IMR-90 (cell line): ENCODE results near the gene FZD4. TPM values are rescaled to one million over a fixed set of nuclear protein-coding genes. Genes with fewer than 3 reads are reported as not detected.

Experiments
- ATAC-seq: fragments of 200-7000 bp; cut with Tn5 transposase; 2 replicates; pipeline ENCODE4 v1.9.1; 2020; ENCODE audit warnings: low read depth, mild to moderate bottlenecking, moderate library complexity
- BruUV-seq: library from RNA; stranded (reverse); fragments of 400-500 nt; replicated peaks from 2 replicates; lab custom pipeline; 2021; lab: Mats Ljungman, UMichigan
- CTCF ChIA-PET: fragments of 300-600 bp; formaldehyde crosslinking; extraction: SDS; loops from one replicate; lab custom pipeline; 2021; ENCODE audit warnings: antibody characterized with exemption; lab: Yijun Ruan, JAX
- POLR2A ChIA-PET: fragments of 300-600 bp; sonication (Branson Sonifier 250); formaldehyde crosslinking; loops from one replicate; lab custom pipeline; 2022; ENCODE audit warnings: antibody characterized with exemption; ENCODE audit not compliant: unreplicated experiment; lab: Charles Lee
- DNase-seq: peaks from one replicate; pipeline ENCODE4 v3.0.0; 2013
- H2AFZ ChIP-seq: replicated peaks from 2 replicates; pipeline ENCODE3; 2013; ENCODE audit warnings: low read length, mild to moderate bottlenecking; ENCODE audit not compliant: poor library complexity
- H2AK5ac ChIP-seq: 2 replicates; pipeline ENCODE4 v1.6.1; 2013; ENCODE audit warnings: low read depth, low read length, inconsistent platforms
- H2AK9ac ChIP-seq: replicated peaks from 2 replicates; pipeline ENCODE3; 2013; ENCODE audit warnings: mild to moderate bottlenecking, low read depth, low read length, moderate library complexity; ENCODE audit not compliant: poor library complexity
- H2BK120ac ChIP-seq: 2 replicates; pipeline ENCODE4 v1.6.1; 2013; ENCODE audit warnings: low read depth, low read length, inconsistent platforms
- H2BK15ac ChIP-seq: 3 replicates; pipeline ENCODE4 v1.6.1; 2013; ENCODE audit warnings: low read depth, low read length, inconsistent platforms
- H2BK20ac ChIP-seq: 2 replicates; pipeline ENCODE4 v1.6.1; 2013; ENCODE audit warnings: low read depth, mild to moderate bottlenecking, inconsistent platforms, low read length, moderate library complexity
- H2BK5ac ChIP-seq: 2 replicates; pipeline ENCODE4 v1.6.1; 2013; ENCODE audit warnings: mild to moderate bottlenecking, low read depth, low read length, inconsistent platforms; ENCODE audit not compliant: poor library complexity, severe bottlenecking
- H3K14ac ChIP-seq: replicated peaks from 2 replicates; pipeline ENCODE4 v1.6.1; 2013; ENCODE audit warnings: low read depth, low read length, inconsistent platforms
- H3K18ac ChIP-seq: 2 replicates; pipeline ENCODE4 v1.6.1; 2013; ENCODE audit warnings: low read depth, low read length, control low read depth
- H3K23ac ChIP-seq: 2 replicates; pipeline ENCODE4 v1.6.1; 2013; ENCODE audit warnings: low read depth, low read length, inconsistent platforms
- H3K27ac ChIP-seq: 2 replicates; pipeline ENCODE4 v1.5.1; 2013; ENCODE audit warnings: mild to moderate bottlenecking, control low read depth, low read length; ENCODE audit not compliant: insufficient read depth
- H3K27me3 ChIP-seq: 2 replicates; pipeline ENCODE4 v1.6.1; 2013; ENCODE audit warnings: low read length; ENCODE audit not compliant: control insufficient read depth, insufficient read depth
- H3K36me3 ChIP-seq: 2 replicates; pipeline ENCODE4 v1.6.1; 2013; ENCODE audit warnings: low read length, mixed read lengths; ENCODE audit not compliant: control insufficient read depth, insufficient read depth
- H3K4ac ChIP-seq: 2 replicates; pipeline ENCODE4 v1.6.1; 2013; ENCODE audit warnings: low read depth, low read length, inconsistent platforms
- H3K4me1 ChIP-seq: 2 replicates; pipeline ENCODE4 v1.6.1; 2013; ENCODE audit warnings: low read length, mixed read lengths; ENCODE audit not compliant: control insufficient read depth, insufficient read depth
- H3K4me2 ChIP-seq: 2 replicates; pipeline ENCODE4 v1.6.1; 2013; ENCODE audit warnings: low read depth, mild to moderate bottlenecking, control low read depth, low read length, moderate library complexity
- H3K4me3 ChIP-seq: 2 replicates; pipeline ENCODE4 v1.5.1; 2013; ENCODE audit warnings: low read depth, mild to moderate bottlenecking, control low read depth, low read length, moderate library complexity; ENCODE audit not compliant: insufficient read depth
- H3K56ac ChIP-seq: 2 replicates; pipeline ENCODE4 v1.6.1; 2013; ENCODE audit warnings: low read length, inconsistent platforms; ENCODE audit not compliant: insufficient read depth; ENCODE audit errors: extremely low read depth
- H3K79me1 ChIP-seq, 2 experiments: 2 replicates each; pipeline ENCODE4 v1.6.1; 2013; ENCODE audit warnings: low read length in 2 of 2, inconsistent platforms in 1 of 2, low read depth in 1 of 2
- H3K9ac ChIP-seq: 2 replicates; pipeline ENCODE4 v1.6.1; 2013; ENCODE audit warnings: low read depth, low read length, control low read depth
- H3K9me1 ChIP-seq: 2 replicates; pipeline ENCODE4 v1.6.1; 2013; ENCODE audit warnings: low read length, inconsistent platforms; ENCODE audit not compliant: insufficient read depth
- H3K9me3 ChIP-seq: 2 replicates; pipeline ENCODE4 v1.6.1; 2013; ENCODE audit warnings: low read length; ENCODE audit not compliant: control insufficient read depth, insufficient read depth
- H4K20me1 ChIP-seq: 2 replicates; pipeline ENCODE4 v1.6.1; 2013; ENCODE audit warnings: low read length, inconsistent platforms; ENCODE audit not compliant: insufficient read depth
- H4K5ac ChIP-seq: 2 replicates; pipeline ENCODE4 v1.6.1; 2013; ENCODE audit warnings: mild to moderate bottlenecking, low read depth, low read length, control low read depth
- H4K8ac ChIP-seq, 2 experiments: 2 replicates each; pipeline ENCODE4 v1.6.1; 2013; ENCODE audit warnings: low read depth in 2 of 2, low read length in 2 of 2, control low read depth in 1 of 2, inconsistent platforms in 1 of 2
- H4K91ac ChIP-seq: 2 replicates; pipeline ENCODE4 v1.6.1; 2013; ENCODE audit warnings: low read depth, low read length, inconsistent platforms; ENCODE audit not compliant: insufficient read depth
- CEBPB ChIP-seq: IDR thresholded peaks from 2 replicates; pipeline ENCODE4 v1.6.1; 2012; ENCODE audit warnings: low read depth, low read length, improper control_type of control experiment
- POLR2A ChIP-seq: IDR thresholded peaks from 2 replicates; pipeline ENCODE4 v1.6.1; 2012; ENCODE audit warnings: mild to moderate bottlenecking, low read depth, low read length
- WGBS, 2 experiments: methylation state at CpG; one replicate each; pipeline versions ENCODE4 v1.1.5 to v1.1.7; 2013; ENCODE audit warnings: missing lambda C conversion rate in 2 of 2; ENCODE audit not compliant: insufficient read length in 1 of 2; ENCODE audit errors: extremely low coverage in 2 of 2; 5-methylcytosine and 5-hydroxymethylcytosine counted together
- dilution Hi-C: fragments of 300-500 bp; cut with HindIII; formaldehyde crosslinking; loops from one replicate; pipeline ENCODE4 v1.14.3; 2018; ENCODE audit warnings: low sequenced_read_pairs; ENCODE audit not compliant: unreplicated experiment
- in situ Hi-C: fragments of 300-500 bp; cut with MboI; formaldehyde crosslinking; loops from 3 replicates; pipeline ENCODE4 v1.14.3; 2019; ENCODE audit warnings: low sequenced_read_pairs, inconsistent platforms, mixed read lengths
- intact Hi-C: fragments of 100-400 bp; cut with micrococcal nuclease; formaldehyde crosslinking; loops from 2 replicates; pipeline ENCODE4 v1.10.0; 2022
- polyA plus RNA-seq, 3 experiments: library from polyadenylated mRNA; depleted of rRNA; stranded (reverse); fragments of >200 nt; gene quantifications; 2 replicates each; pipeline ENCODE4 v1.2.3, GENCODE V29; 2012; ENCODE audit warnings: low replicate concordance in 1 of 3
- total RNA-seq: library from RNA; depleted of rRNA; stranded (reverse); fragments of >200 nt; gene quantifications from 2 replicates; pipeline ENCODE4 v1.2.3, GENCODE V29; 2012

FZD4 gene
- total and polyA plus RNA-seq, 2 of the 4 experiments (the other 2 are of a cell fraction), result 3.7 to 7.7 TPM

- no peaks in the 10 kb centered on the region; the same call in 1 of the 2 replicates for H4K20me1 ChIP-seq
- peak overlapping the region; percentile 62; the same call in 1 of the 2 replicates for H3K27ac ChIP-seq
- ATAC-seq, result no peak
- H3K56ac ChIP-seq, result no peak overlapping the region
- dilution Hi-C loops, result no loop called here
- peak overlapping the region; percentile 77 for H3K14ac ChIP-seq
- no peak overlapping the region for H2BK15ac ChIP-seq
- DNase-seq, result no peak
- H3K9ac ChIP-seq, result peak overlapping the region; percentile 52
- H2BK20ac ChIP-seq, result no peak overlapping the region; the same call in 1 of the 2 replicates
- peaks cover 5% of the 10 kb centered on the region; the same call in 1 of the 2 replicates for H3K9me1 ChIP-seq
- WGBS, 2 experiments, result 0% methylated on average over 10 of the region's 43 CpGs; no CpG with 5 or more reads in 1 of the 2 experiments
- H3K4ac ChIP-seq, result peak overlapping the region; percentile 68
- in situ Hi-C loops, result no loop called here
- CTCF ChIA-PET, result interaction anchor here (1.0 kb wide), 2 partner anchors 15 to 32 kb away, joined by 4 read pairs; no protein-coding TSS in a partner anchor
- H3K79me1 ChIP-seq, result peaks cover 9 to 24% of the 10 kb centered on the region in 2 experiments; a peak in 3 of 4 replicates
- peak overlapping the region; percentile 58 for H2AK9ac ChIP-seq
- peaks cover 6% of the 10 kb centered on the region; the same call in 1 of the 2 replicates for H3K27me3 ChIP-seq
- intact Hi-C loops, result no loop called here
- peaks cover 7% of the 10 kb centered on the region; the same call in 1 of the 2 replicates for H3K36me3 ChIP-seq
- peak overlapping the region; percentile 91 for H2AFZ ChIP-seq
- no peak overlapping the region for H4K91ac ChIP-seq
- peak overlapping the region; percentile 84 for H3K4me3 ChIP-seq
- peak overlapping the region; percentile 80 for H3K4me2 ChIP-seq
- no peaks in the 10 kb centered on the region for H3K9me3 ChIP-seq
- H2BK5ac ChIP-seq, result peak overlapping the region; percentile 11
- H4K5ac ChIP-seq, result no peak overlapping the region
- peaks cover 12% of the 10 kb centered on the region for H3K4me1 ChIP-seq
- peak overlapping the region; percentile 68; the same call in 1 of the 2 replicates for H2AK5ac ChIP-seq
- POLR2A ChIA-PET, result no interaction called here
- peak overlapping the region in 1 of 2 experiments; percentile 30; a peak in 1 of 4 replicates for H4K8ac ChIP-seq
- TF ChIP-seq CEBPB (0 out of 2 replicates have a peak, but pooled peaks have one; percentile 7), POLR2A (no peak)
- peak overlapping the region; percentile 13; the same call in 1 of the 2 replicates for H3K18ac ChIP-seq
- H2BK120ac ChIP-seq, result 0 out of 2 replicates have a peak overlapping the region, but pooled peaks have one; percentile 17
- peak overlapping the region; percentile 72 for H3K23ac ChIP-seq
- no TSS peak for BruUV-seq
Observed at GRCh38 chr11:86954269-86955110, 705 bp downstream of the FZD4 start.
